ENCODE measurements around the gene FTO.

- TF ChIP-seq EZH2 (IDR thresholded peaks at IDR 0.05; ENCODE audit: borderline replicate concordance, insufficient read depth, low read length, poor library complexity, severe bottlenecking) (no peak), CTCF (IDR thresholded peaks at IDR 0.05; ENCODE audit: poor library complexity, severe bottlenecking) (no peak), SMC3 (conservative IDR thresholded peaks at IDR 0.05; ENCODE audit: poor library complexity) (no peak), POLR2AphosphoS5 (IDR thresholded peaks at IDR 0.05) (peak; percentile 37), TAF1 (IDR thresholded peaks at IDR 0.05; ENCODE audit: low read depth) (no peak), EP300 (conservative IDR thresholded peaks at IDR 0.05; ENCODE audit: poor library complexity, severe bottlenecking) (no peak)
Measured at GRCh38 chr16:53849994-53850393, 146.0 kb downstream of the FTO start.

Data from neural cell (in vitro differentiated cells).